ENCODE results near the gene CARTPT. TPM values are rescaled to one million over a fixed set of nuclear protein-coding genes. Genes with fewer than 3 reads are reported as not detected.
A peak's percentile ranks its signal among the peaks of the same experiment; 100 is the strongest.

Gene CARTPT
- total and polyA plus RNA-seq, 2 of the 8 experiments (the other 6 are each of a cell fraction or from before 2014, with no cell fraction given): not detected

- FAIRE-seq: no peak
- 81% methylated on average over 6 of the region's 6 CpGs; no CpG with 5 or more reads in 1 of the 2 experiments for WGBS, 2 experiments (ENCODE audit: extremely low coverage in 1 of 2, insufficient coverage in 1 of 2, insufficient read length in 1 of 2, insufficient replicate concordance in 2 of 2, low coverage in 1 of 2, low lambda C conversion rate in 2 of 2, missing lambda C conversion rate in 1 of 2)
- H2AFZ ChIP-seq (ENCODE audit: low read length): 0 out of 2 replicates have a peak overlapping the region, but pooled peaks have one; percentile 10
Measured at GRCh38 chr5:71743155-71743554, 24.1 kb downstream of the CARTPT start.

More at GRCh38 chr5:71743155-71743554, 24.1 kb downstream of the CARTPT start:
- ChIA-PET POLR2A (ENCODE audit: partially characterized antibody) (no interaction called here), CTCF (ENCODE audit: partially characterized antibody) (no interaction called here)
- no peak for TF ChIP-seq NRF1 (IDR thresholded peaks at IDR 0.05; ENCODE audit: low read depth, low read length)
- TF ChIP-seq CHD2 (IDR thresholded peaks at IDR 0.05; ENCODE audit: low read length): no peak
- no peak for TF ChIP-seq POLR2AphosphoS5 (IDR thresholded peaks at IDR 0.05; ENCODE audit: low read depth, low read length)
- TF ChIP-seq BCL11A (IDR thresholded peaks at IDR 0.05; ENCODE audit: low read depth in 2 of 2, low read length in 2 of 2): no peak
- TF ChIP-seq TCF12 (IDR thresholded peaks at IDR 0.05; ENCODE audit: low read depth, low read length): no peak
- Histone ChIP-seq H3K9ac (replicated peaks in 1 of 4; ENCODE audit: extremely low read depth in 1 of 4, low read depth in 3 of 4, low read length in 3 of 4) (no peak overlapping the region), H2BK20ac (ENCODE audit: low read length) (no peak overlapping the region), H3K79me1 (ENCODE audit: low read depth, low read length) (no peaks in the 10 kb centered on the region), H3K9me3 (ENCODE audit: insufficient read depth in 2 of 2, low read depth in 1 of 2, low read length in 1 of 2) (no peaks in the 10 kb centered on the region), H4K20me1 (replicated peaks in 1 of 2; ENCODE audit: control insufficient read depth in 1 of 2, insufficient read depth in 2 of 2, low read length in 2 of 2) (no peaks in the 10 kb centered on the region), H3K18ac (ENCODE audit: extremely low read depth, low read length) (no peak overlapping the region), H3K23ac (ENCODE audit: insufficient read length) (no peak overlapping the region), H3K27ac (ENCODE audit: low read depth, low read length) (no peak overlapping the region), H4K91ac (replicated peaks; ENCODE audit: insufficient read length, low read length) (no peak overlapping the region), H2BK5ac (ENCODE audit: low read depth, low read length) (no peak overlapping the region), H2BK120ac (replicated peaks; ENCODE audit: low read depth, low read length) (no peak overlapping the region), H2AK5ac (ENCODE audit: low read depth, low read length) (no peak overlapping the region), H3K4me3 (ENCODE audit: extremely low read depth in 1 of 4, insufficient read depth in 2 of 4, low read depth in 3 of 4, low read length in 4 of 4) (no peak overlapping the region), H2BK15ac (ENCODE audit: low read length) (no peak overlapping the region), H3K79me2 (ENCODE audit: control insufficient read depth in 1 of 2, insufficient read depth in 2 of 2, low read length in 2 of 2) (no peaks in the 10 kb centered on the region), H3K36me3 (ENCODE audit: control insufficient read depth in 2 of 4, insufficient read depth in 4 of 4, low read length in 3 of 4) (no peaks in the 10 kb centered on the region), H3K4me2 (ENCODE audit: insufficient read depth in 1 of 2, low read depth in 2 of 2, low read length in 2 of 2) (no peak overlapping the region), H3K23me2 (ENCODE audit: low read depth, low read length) (no peaks in the 10 kb centered on the region), H3K4me1 (replicated peaks in 1 of 4; ENCODE audit: control insufficient read depth in 3 of 4, insufficient read depth in 4 of 4, low read length in 3 of 4) (no peaks in the 10 kb centered on the region), H4K8ac (ENCODE audit: extremely low read depth, insufficient read depth, low read length) (no peak overlapping the region), H3K27me3 (replicated peaks in 1 of 4; ENCODE audit: control insufficient read depth in 3 of 4, extremely low read depth in 1 of 4, insufficient read depth in 3 of 4, low read length in 3 of 4) (no peaks in the 10 kb centered on the region), H4K5ac (ENCODE audit: insufficient read length, low read depth, low read length) (no peak overlapping the region), H2BK12ac (ENCODE audit: low read depth, low read length) (no peak overlapping the region), H3K56ac (replicated peaks; ENCODE audit: insufficient read length, low read depth, low read length) (no peak overlapping the region), H3K14ac (ENCODE audit: insufficient read length) (no peak overlapping the region), H3K4ac (replicated peaks; ENCODE audit: insufficient read length, low read depth, low read length) (no peak overlapping the region)
- DNase-seq (ENCODE audit: low read depth in 1 of 2, low spot score in 2 of 2): no peak

Data from H1 (cell line).